C1 segment of cervical spinal cord (tissue), 14 donors: ENCODE measurements around the gene MYD88.
"Not testable (repeated sequence)": the region's sequence is repeated elsewhere in the genome, so short reads cannot be mapped to it uniquely, and the experiment has no call there.

ENCODE experiments used
- DNase-seq, 14 donors: peaks; one replicate each; lab custom pipeline; 2025; lab: John Stamatoyannopoulos, UW

The MYD88 gene

DNA sequence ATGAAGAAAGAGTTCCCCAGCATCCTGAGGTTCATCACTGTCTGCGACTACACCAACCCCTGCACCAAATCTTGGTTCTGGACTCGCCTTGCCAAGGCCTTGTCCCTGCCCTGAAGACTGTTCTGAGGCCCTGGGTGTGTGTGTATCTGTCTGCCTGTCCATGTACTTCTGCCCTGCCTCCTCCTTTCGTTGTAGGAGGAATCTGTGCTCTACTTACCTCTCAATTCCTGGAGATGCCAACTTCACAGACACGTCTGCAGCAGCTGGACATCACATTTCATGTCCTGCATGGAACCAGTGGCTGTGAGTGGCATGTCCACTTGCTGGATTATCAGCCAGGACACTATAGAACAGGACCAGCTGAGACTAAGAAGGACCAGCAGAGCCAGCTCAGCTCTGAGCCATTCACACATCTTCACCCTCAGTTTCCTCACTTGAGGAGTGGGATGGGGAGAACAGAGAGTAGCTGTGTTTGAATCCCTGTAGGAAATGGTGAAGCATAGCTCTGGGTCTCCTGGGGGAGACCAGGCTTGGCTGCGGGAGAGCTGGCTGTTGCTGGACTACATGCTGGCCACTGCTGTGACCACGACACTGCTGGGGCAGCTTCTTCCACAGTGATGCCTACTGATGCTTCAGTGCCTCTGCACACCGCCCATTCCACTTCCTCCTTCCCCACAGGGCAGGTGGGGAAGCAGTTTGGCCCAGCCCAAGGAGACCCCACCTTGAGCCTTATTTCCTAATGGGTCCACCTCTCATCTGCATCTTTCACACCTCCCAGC, 2.9 kb downstream of the MYD88 start:
- no peak for DNase-seq

DNA sequence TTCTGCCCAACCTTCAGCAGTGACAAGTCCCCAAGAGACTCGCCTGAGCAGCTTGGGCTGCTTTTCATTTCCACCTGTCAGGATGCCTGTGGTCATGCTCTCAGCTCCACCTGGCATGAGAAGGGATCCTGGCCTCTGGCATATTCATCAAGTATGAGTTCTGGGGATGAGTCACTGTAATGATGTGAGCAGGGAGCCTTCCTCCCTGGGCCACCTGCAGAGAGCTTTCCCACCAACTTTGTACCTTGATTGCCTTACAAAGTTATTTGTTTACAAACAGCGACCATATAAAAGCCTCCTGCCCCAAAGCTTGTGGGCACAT, 3.5 kb downstream of the MYD88 start:
- no peak for DNase-seq

DNA sequence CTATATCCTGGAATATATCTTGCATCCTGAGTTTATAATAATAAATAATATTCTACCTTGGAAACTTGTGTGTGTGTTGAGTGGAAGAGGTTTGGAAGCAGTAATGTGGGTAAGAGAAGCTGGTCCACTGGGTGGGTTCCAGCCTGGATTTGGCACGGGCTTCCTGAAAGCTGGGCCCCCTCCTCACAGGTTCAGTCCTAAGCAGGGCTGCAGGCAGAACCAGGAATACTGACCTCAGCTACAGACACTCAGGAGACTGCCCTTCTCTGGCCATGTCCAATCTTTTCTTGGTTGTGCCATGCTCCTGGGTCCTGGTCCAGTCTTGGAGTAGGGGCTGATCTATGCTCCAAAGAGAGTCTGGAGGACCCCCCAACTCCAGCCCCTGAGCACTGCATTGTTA, 4.5 kb downstream of the MYD88 start:
- no peak for DNase-seq

DNA sequence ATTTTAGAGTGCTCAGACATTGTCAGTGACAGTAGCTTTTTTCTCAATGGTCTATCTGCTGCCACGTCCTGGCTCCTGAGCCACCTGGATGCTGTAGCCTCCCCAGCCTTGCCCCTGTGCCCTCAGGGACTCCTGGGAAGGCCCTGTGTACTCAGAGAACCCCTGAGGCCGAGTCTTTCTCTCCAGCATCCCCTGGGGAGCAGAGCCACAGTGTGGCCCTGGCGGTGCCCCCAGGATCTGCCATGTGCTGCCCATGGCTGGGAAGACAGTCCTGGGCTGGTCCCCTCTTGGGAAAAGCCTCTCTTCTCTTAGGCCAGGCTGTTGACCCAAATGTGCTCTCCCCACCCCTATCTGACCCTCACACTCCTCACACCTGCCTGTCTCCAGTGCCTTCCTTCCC, 5.0 kb downstream of the MYD88 start:
- no peak for DNase-seq

DNA sequence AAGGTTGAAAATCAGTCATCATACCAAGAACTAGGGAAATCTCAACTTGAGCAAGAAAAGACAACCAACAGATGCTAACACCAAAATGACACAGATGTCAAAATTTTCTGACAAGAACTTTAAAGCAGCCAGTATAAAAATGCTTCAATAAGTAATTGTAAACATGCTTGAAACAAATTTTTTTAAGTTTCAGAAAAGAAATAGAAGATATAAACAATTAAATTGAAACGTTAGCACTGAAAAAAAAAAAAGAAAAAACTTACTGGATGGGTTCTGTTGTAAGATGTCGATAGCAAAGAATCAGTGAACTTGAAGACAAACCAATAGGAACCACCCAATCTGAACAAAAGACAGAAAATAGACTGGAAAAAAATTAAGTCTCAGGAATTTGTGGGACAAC, 8.0 kb downstream of the MYD88 start:
- no peak for DNase-seq

DNA sequence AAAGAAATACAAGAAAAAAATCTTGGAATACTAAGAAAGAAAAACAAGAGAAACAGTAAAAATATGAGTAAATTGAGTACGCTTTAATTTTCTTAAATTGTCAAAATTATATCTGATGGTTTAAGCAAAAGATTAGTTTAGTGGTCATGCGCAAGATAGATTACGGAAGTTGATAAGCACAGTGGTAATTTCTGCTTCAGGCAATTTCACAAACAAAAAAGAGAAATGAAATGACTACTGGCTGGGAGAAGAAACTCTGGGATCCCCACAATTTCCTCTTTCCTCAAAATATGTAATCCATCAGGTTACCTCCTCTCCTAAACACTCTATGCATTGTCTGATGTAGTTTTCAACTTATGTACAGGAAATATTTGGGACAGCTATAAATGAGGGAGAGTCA, 9.0 kb downstream of the MYD88 start:
- DNase-seq: no peak

DNA sequence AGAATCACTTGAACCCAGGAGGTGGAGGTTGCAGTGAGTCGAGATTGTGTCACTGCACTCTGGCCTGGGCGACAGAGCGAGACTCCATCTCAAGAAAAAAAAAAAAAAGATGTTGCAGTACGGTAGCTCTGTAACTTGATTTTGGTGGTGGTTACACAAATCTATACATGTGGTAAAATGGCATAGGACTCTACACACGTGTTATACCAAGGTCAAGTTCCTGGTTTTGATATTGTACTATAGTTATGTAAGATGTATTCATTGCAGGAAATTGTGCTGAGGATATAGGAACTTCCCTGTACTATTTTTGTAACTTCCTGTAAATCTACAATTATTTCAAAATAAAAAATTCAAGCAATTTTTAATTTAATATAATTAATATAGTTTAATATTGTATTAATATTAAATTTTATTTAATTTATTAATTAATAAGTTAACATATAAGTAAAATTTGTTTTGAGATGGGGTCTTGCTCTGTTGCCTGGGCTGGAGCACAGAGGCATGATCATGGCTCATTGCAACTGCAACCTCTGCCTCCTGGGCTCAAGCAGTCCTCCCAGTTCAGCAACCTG, 9.9 kb downstream of the MYD88 start:
- no peak for DNase-seq

DNA sequence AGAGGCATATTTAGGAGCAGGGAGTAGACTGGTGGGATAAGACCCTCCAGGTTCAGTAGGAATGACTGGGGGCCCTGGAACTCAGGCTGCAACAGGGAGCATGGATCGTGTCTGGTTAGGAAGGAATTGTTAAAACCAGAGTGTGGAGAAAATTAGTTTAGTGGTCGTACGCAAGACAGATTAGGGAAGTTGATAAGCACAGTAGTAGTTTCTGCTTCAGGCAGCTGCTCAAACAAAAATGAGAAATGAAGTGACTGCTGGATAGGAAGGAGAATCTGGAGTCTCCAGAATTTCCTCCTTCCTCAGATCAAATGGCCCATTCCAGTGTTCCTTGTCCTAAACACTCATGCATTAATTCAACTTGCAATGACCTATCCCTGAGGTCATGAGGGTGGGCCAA, 11.2 kb downstream of the MYD88 start:
- no peak for DNase-seq

DNA sequence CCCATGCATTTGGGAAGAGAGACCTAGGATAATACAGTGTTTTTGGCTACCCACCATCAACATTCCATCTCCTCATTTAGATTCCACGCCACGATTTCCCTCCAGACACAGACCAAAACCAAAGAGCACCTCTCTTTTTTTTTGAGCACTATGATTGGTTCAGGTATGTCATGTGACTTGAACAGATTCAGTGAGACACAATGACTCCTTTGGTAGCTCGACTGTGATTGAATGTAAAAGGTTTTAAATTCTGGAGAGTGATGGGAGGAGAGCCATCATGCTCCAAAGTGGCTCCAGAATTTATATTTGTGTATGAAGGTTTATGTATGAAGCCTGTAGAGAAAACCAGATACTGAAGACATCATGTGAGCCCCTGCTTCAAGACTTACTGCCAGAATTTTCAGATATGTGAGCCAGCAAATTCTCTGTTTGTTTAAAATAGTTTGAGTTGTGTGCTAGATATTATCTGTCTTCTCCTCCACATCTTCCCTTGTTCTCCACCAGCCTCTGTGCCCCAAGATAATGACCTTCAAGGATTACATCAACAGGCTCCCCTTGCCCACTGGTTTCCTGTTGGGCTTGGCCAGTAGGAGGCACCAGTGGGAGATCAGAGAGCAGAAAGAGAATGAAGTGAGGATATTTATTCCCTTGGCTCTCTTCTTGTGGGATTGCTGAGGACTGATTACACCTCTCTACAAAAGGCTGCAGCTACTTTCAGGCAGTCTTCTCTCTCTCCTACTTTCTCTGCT, 12.5 kb downstream of the MYD88 start:
- no peak for DNase-seq

- no peak for DNase-seq
Observed at GRCh38 chr3:38151667-38152265, 13.3 kb downstream of the MYD88 start.

DNA sequence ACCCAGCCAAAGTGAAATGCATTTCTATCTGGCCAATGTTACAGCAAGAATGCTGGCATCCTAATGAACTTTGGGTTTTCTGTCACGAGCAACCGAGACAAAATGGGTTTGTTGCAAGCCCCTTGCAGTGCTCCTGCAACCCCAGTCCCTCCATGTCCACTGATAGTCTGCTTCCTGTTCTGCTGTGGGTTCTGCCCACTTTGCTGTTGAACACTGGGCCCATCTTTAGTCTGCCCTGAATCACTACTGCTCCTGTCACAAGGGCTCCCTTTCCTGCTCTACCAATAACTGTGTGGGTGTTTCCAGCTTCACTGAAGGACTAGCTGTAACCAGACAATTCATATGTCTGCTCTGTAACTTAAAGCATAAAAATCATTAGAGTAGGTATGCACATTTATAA, 14.1 kb downstream of the MYD88 start:
- DNase-seq: no peak

- DNase-seq: no peak
Observed at GRCh38 chr3:38153221-38153620, 14.8 kb downstream of the MYD88 start.

DNA sequence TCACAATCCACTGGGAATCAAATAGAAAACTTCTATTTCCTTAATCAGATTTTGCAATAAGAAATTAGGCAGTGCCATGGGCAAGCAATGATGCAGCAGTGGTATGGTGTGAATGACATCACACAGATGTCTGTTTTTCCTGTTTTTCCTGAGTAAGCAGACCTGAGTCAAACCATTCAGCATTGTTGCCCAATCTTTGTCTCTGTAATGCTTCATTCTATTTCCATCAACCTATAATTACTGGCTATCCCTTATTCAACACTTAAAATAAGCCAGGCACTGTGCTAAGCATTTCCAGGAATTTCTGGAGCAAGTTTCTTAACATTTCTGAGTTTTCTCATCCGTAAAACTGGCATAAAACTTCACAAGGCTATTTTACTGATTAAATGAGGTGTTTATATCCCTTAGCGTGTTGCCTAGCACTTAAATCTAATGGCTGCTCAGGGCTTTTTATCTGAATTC, 15.6 kb downstream of the MYD88 start:
- no peak for DNase-seq

DNA sequence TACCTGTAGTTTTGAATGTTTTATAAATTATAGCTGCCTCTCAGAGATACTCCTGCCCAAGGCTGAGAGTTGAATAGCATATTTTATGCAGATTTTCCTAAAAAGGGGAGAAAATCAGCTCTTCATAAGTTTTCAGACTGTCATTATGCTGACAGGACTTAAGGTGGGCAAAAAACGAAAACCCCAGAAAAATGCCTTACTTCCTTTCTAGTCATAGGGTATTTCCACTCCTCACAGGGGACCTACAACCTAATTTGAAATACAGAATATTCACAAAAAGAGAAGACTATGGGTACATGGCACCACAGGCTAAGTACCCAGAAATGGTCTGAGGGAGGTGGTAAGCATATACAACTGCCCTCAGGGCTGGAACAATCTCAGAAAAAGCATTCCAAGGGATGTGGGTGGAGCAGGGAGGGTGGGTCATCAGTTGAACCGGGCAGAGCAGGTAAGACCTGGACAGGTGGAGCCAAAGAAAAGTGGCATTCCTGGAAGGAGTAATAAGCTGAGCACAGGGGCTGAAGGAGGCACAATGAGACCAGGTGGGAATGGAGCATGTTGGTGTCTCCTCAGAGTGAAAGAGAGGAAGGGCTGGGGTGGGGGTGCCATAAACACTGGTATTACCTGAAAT, 16.3 kb downstream of the MYD88 start:
- DNase-seq: no peak

- DNase-seq: no peak
Observed at GRCh38 chr3:38155825-38156224, 17.4 kb downstream of the MYD88 start.

- no peak for DNase-seq
Observed at GRCh38 chr3:38157117-38157516, 18.7 kb downstream of the MYD88 start.

DNA sequence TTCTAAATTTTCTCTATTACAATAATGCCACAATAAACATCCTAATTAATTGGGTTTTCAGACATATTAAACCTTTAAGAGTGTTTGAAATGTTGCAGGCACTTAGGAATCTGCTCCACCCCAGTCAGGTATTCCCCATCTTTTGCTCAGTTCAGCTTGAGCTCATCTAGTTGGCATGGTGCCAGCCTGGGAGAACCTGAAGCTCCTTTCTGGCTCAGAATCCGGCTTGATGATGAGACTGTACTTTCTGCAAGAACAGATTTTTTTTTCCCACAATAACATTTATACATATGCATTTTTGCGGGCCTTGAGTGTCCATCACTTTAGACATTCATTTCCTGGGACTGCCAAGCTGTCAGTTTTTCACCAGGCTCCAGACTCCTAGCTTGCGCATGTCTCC, 19.1 kb downstream of the MYD88 start:
- peak in 1 of 14 donors; percentile 7 for DNase-seq

DNA sequence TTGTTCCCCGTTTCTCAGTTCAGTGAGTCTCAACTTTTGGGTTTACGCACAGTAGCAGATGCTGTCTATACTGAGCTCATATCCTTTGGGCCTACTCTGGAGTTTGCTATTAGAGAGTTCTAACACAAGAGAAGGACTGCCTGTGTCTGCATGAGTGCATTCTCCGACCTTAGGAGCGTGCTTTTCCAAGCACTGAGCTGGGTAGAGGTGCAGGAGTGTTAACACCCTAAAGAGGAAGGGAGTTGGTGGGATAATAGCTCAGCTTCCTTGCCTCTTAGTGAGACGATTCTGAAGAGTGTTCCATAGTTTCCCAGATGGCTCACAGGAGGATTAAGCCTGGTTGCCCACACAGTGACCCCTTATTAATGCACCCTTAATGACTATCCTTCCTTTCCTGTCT, 20.0 kb downstream of the MYD88 start:
- no peak for DNase-seq

- DNase-seq: not testable (repeated sequence)
Observed at GRCh38 chr3:38160704-38161103, 22.2 kb downstream of the MYD88 start.

DNA sequence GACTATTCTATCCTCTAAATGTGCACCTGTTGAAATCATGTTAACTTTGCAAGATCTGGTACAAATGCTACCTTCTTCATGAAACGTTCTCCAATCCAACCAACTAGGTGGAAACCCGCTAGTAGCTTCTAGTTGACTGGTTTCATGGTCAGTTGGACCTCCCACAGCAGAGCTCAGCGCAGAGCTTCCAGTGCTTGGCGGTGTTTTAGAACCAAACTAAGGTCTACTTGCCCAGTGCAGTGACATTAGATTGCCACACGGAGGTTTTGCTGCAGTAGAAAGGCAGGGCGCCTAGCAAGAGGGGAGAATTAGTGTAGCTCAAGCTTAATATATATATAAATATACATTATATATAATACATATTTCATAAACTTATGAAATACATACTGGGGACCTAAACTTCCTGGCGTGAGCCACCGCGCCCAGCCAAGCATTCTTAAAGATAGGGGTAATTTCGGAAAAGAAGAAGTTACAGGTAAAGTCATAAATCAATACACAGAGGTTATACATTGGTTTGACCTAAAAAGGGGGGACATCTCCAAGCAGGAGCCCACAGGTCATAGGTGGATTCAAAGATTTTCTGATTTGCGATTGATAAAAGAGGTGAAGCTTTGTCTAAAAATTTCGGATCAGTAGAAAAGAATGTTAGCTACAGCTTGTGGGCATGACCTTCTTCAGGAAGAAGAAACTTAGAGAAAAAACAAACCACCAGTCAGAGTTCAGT, 24.8 kb downstream of the MYD88 start:
- DNase-seq: no peak
